Esophagus squamous epithelium (tissue), 5 donors: ENCODE measurements around the gene NR3C2. TPM values are rescaled to one million over a fixed set of nuclear protein-coding genes. Genes with fewer than 3 reads are reported as not detected.

ENCODE experiments used
- DNase-seq: peaks from one replicate; lab custom pipeline; 2025; lab: John Stamatoyannopoulos, UW
- H3K27ac ChIP-seq, 4 donors: fragments of 200-600 bp; sonication (generic); one replicate each; pipeline ENCODE4 v1.5.1; 2016 to 2019; ENCODE audit warnings: mild to moderate bottlenecking in 1 of 4
- H3K27me3 ChIP-seq, 4 donors: fragments of 200-600 bp; sonication (generic); 1 replicate in 3 of 4; 2 replicates in 1 of 4; pipeline versions ENCODE4 v1.5.1 to v1.6.0; 2017 to 2021; ENCODE audit warnings: antibody characterized with exemption in 1 of 4
- H3K36me3 ChIP-seq, 3 donors: fragments of 200-600 bp; sonication (generic); one replicate each; pipeline ENCODE4 v1.5.1; 2016 to 2019
- H3K4me1 ChIP-seq, 3 donors: fragments of 200-600 bp; sonication (generic); one replicate each; pipeline ENCODE4 v1.5.1; 2017 to 2019
- H3K4me3 ChIP-seq, 4 donors: fragments of 200-600 bp; sonication (generic); 1 replicate in 3 of 4; 2 replicates in 1 of 4; pipeline ENCODE4 v1.5.1; 2016 to 2019; ENCODE audit warnings: mild to moderate bottlenecking in 2 of 4, moderate library complexity in 1 of 4
- H3K9me3 ChIP-seq, 3 donors: fragments of 200-600 bp; sonication (generic); one replicate each; pipeline ENCODE4 v1.5.1; 2016 to 2019
- POLR2A ChIP-seq, 4 donors: fragments of 450-650 bp; IDR thresholded peaks; one replicate each; pipeline ENCODE4 v1.6.1; 2017; ENCODE audit warnings: antibody characterized with exemption in 4 of 4, mild to moderate bottlenecking in 4 of 4, moderate library complexity in 3 of 4
- WGBS, 2 donors: methylation state at CpG; one replicate each; pipeline ENCODE4 v1.1.5; 2018; 5-methylcytosine and 5-hydroxymethylcytosine counted together
- intact Hi-C: fragments of 100-400 bp; cut with DNase I; formaldehyde crosslinking; loops from one replicate; pipeline ENCODE4 v1.15.0; 2022
- total RNA-seq, 4 donors: library from RNA; depleted of rRNA; stranded (reverse); fragments of >200 nt; gene quantifications; one replicate each; pipeline ENCODE4 v1.1.0, GENCODE V29; 2016
- TF ChIP-seq, protein P1 (sequence below), 6 experiments: fragments of 450-650 bp in 4 of 6; fragments of 200-600 bp in 2 of 6; sonication (generic) in 2 of 6; IDR thresholded peaks; one replicate each; pipeline ENCODE4 v1.5.1; 2016 to 2019; ENCODE audit warnings: antibody characterized with exemption in 6 of 6, mild to moderate bottlenecking in 4 of 6, moderate library complexity in 4 of 6
- donor health status: DM: yes; HTN: yes; CAD: no.

Gene NR3C2
- total RNA-seq, 4 donors from 2014 or later, result 1.2 to 5.3 (median 2.3) TPM

DNA sequence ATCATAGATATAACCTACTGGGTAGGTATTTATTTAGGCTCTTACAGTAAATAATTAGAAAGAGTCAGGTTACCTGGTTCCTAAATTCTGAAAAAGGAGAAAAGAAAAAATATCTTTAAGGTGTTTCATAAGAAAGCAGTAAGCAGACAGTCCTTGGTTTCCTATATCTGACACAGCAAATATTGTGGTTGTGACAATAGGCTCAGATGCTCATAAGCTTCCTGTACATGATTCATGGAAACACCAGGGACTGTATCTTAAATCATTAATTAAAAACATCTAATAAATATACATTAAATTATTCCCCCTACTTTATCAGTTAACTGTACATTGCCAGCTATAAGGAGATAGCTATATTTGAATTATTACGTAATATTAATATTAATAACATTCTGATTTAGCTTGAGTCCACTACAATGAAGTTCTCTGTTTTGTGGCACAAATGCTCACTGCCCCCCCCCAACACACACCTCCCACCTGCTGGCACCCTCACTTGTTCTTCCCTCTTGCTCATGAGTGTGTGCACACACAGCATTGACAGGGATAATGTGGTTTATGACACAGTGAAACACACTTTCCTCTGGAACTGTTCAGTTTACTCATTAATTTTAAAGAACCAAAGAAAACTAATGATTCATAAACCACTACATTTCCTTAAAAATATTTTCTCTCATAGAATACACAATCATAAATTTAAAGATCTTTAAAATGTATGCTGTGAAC lies 187.4 kb downstream of the NR3C2 start:
- peaks cover 0 to 8% (median 0%) of the 10 kb centered on the region in 3 donors for H3K4me1 ChIP-seq
- no peak for DNase-seq
- H3K4me3 ChIP-seq, result no peak overlapping the region
- TF ChIP-seq POLR2A (IDR thresholded peaks at IDR 0.05), result no peak
- TF ChIP-seq, protein P1, sequence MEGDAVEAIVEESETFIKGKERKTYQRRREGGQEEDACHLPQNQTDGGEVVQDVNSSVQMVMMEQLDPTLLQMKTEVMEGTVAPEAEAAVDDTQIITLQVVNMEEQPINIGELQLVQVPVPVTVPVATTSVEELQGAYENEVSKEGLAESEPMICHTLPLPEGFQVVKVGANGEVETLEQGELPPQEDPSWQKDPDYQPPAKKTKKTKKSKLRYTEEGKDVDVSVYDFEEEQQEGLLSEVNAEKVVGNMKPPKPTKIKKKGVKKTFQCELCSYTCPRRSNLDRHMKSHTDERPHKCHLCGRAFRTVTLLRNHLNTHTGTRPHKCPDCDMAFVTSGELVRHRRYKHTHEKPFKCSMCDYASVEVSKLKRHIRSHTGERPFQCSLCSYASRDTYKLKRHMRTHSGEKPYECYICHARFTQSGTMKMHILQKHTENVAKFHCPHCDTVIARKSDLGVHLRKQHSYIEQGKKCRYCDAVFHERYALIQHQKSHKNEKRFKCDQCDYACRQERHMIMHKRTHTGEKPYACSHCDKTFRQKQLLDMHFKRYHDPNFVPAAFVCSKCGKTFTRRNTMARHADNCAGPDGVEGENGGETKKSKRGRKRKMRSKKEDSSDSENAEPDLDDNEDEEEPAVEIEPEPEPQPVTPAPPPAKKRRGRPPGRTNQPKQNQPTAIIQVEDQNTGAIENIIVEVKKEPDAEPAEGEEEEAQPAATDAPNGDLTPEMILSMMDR (IDR thresholded peaks at IDR 0.05), result no peak
- no peak overlapping the region for H3K27ac ChIP-seq
- H3K36me3 ChIP-seq, result no peaks in the 10 kb centered on the region
- H3K27me3 ChIP-seq, result no peaks in the 10 kb centered on the region
- no peaks in the 10 kb centered on the region for H3K9me3 ChIP-seq
- 83 to 100% methylated on average over 1 of the region's 1 CpG for WGBS, 2 donors
- intact Hi-C loops, result no loop called here

DNA sequence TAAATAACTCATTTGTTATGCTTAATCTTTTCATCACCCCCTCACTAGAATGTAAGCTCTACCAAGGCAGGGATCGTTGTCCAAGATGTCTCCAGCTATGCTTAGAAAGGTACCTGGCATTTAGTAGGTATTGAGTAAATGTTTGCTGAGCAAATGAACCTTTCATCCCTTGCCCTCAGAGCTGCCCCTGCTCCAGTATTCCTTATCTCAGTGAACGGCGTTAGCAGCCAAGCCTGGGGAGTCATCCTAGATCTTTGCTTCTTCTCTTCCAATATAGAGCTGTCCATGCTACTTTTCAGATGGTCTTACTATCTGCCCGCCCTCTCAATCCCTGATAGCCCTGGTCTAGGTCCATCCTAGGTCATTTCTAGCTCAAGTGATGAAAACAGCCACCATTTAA lies 188.4 kb downstream of the NR3C2 start:
- Histone ChIP-seq H3K4me3 (no peak overlapping the region), H3K9me3 (no peaks in the 10 kb centered on the region), H3K36me3 (no peaks in the 10 kb centered on the region), H3K4me1 (peaks cover 0 to 8% (median 0%) of the 10 kb centered on the region in 3 donors), H3K27me3 (no peaks in the 10 kb centered on the region), H3K27ac (no peak overlapping the region)
- intact Hi-C loops, result no loop called here
- DNase-seq, result no peak
- TF ChIP-seq, protein P1 (IDR thresholded peaks at IDR 0.05), result no peak
- WGBS, 2 donors, result 89 to 95% methylated on average over 4 of the region's 4 CpGs

DNA sequence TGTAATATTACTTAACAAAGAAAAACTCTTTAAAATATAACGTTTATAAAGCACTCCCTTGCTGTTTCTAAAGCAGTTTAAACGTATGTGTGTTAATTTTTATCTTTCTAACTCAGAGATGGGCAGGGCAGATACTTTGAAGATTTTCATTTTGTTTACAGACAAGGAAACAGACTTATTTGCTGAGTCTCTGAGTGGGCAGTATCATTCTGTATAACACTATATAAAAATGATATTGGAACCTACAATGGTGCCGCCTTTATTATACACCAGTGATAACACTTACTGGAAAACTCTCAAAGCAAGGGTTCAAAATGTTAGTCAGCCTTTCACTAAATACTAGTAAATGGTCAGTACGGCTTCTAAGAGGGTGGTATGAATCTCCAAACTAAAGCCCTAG lies 193.4 kb downstream of the NR3C2 start:
- H3K27ac ChIP-seq, result no peak overlapping the region
- no peaks in the 10 kb centered on the region for H3K27me3 ChIP-seq
- 80 to 83% methylated on average over 4 of the region's 4 CpGs for WGBS, 2 donors
- DNase-seq, result no peak
- no peaks in the 10 kb centered on the region for H3K9me3 ChIP-seq
- no peak overlapping the region for H3K4me3 ChIP-seq
- TF ChIP-seq, protein P1 (IDR thresholded peaks at IDR 0.05), result no peak
- no peak for TF ChIP-seq POLR2A (IDR thresholded peaks at IDR 0.05)
- no peaks in the 10 kb centered on the region for H3K4me1 ChIP-seq
- no peaks in the 10 kb centered on the region for H3K36me3 ChIP-seq
- intact Hi-C loops, result no loop called here

DNA sequence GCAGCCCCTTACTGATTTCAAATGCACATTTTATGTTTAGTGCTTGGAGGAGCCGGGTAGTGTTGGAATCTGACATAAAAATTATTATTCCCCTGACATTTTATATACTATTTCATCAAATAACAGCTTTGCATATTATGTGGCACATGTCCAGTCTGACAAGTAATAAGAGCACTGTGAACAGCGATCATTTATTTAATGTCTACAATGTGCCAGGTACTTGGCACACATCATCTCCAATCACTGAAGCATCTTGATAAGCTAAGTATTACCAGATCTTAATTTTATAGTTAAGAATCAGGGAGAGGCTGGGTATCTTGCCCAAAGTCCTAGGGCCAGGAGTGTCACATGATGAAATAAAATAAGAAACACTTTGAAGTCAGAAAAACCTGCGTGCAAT lies 197.2 kb downstream of the NR3C2 start:
- TF ChIP-seq, protein P1 (IDR thresholded peaks at IDR 0.05), result no peak
- no peak for TF ChIP-seq POLR2A (IDR thresholded peaks at IDR 0.05)
- intact Hi-C loops, result no loop called here
- DNase-seq, result no peak
- Histone ChIP-seq H3K27ac (no peak overlapping the region), H3K9me3 (no peaks in the 10 kb centered on the region), H3K4me1 (no peaks in the 10 kb centered on the region), H3K36me3 (no peaks in the 10 kb centered on the region), H3K4me3 (no peak overlapping the region), H3K27me3 (no peaks in the 10 kb centered on the region)
- 55 to 65% methylated on average over 3 of the region's 3 CpGs for WGBS, 2 donors

DNA sequence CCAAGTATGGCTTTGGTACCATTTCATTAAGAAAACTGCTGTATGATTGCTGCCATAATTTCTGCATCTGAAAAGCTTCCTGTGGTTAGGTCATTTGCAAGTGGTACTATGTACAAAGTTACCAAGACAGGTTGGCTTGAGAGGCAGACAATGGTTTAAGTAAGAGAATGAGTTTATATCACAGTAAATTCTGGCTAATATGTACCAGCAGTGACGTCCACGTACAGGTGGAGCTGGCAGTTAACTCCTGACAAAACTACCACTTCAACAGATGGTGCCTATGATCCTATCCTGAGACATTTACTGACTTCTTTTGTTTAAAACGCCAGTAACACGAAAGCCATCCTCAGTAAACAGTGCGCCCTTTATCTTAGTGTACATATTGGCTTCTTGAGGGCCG lies 198.4 kb downstream of the NR3C2 start:
- no peak for DNase-seq
- no peak overlapping the region for H3K27ac ChIP-seq
- TF ChIP-seq, protein P1 (IDR thresholded peaks at IDR 0.05), result no peak
- TF ChIP-seq POLR2A (IDR thresholded peaks at IDR 0.05), result no peak
- H3K4me1 ChIP-seq, result no peaks in the 10 kb centered on the region
- no peak overlapping the region for H3K4me3 ChIP-seq
- intact Hi-C loops, result no loop called here
- WGBS, 2 donors, result 62 to 68% methylated on average over 6 of the region's 6 CpGs
- H3K9me3 ChIP-seq, result no peaks in the 10 kb centered on the region
- no peaks in the 10 kb centered on the region for H3K36me3 ChIP-seq
- H3K27me3 ChIP-seq, result no peaks in the 10 kb centered on the region
